Hippocampal formation (tissue), 2 donors: ENCODE measurements around the gene GNMT.
A peak's percentile ranks its signal among the peaks of the same experiment; 100 is the strongest.
"Not testable (repeated sequence)": the region's sequence is repeated elsewhere in the genome, so short reads cannot be mapped to it uniquely, and the experiment has no call there.

Experiments
- DNase-seq, 2 donors: peaks; one replicate each; lab custom pipeline; 2025; lab: John Stamatoyannopoulos, UW

The GNMT gene

DNA sequence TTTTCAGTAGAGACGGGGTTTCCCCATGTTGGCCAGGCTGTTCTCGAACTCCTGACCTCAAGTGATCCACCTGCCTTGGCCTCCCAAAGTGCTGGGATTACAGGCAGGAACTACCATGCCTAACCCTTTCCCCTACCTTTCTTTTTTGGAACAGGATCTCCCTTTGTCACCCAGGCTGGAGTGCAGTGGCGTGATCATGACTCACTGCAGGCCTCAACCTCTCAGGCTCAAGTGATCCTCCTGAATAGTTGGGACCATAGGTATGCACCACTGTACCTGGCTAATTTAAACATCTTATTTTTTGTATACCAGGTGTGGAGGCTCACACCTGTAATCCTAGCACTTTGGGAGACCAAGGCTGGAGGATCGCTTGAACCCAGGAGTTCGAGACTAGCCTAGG, 19.2 kb upstream of the GNMT start:
- DNase-seq, result not testable (repeated sequence)

DNA sequence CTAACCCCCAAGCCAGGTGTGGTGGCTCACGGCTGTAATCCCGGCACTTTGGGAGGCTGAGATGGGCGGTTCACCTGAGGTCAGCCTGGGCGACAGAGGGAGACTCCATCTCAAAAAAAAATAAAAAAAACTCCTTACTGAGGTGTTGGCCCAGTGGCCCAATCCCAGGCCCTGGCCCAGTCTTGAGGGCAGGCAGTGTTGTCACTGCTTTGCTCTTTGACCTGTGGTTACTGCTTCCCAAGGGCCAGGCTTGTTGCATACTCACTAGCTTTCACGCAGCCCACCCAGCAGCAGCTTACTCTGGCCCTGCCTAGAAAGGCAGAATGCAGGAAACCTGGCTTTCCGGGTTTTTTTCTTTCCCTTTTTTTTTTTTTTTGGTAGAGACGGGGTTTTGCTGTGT, 18.1 kb upstream of the GNMT start:
- DNase-seq, result no peak

DNA sequence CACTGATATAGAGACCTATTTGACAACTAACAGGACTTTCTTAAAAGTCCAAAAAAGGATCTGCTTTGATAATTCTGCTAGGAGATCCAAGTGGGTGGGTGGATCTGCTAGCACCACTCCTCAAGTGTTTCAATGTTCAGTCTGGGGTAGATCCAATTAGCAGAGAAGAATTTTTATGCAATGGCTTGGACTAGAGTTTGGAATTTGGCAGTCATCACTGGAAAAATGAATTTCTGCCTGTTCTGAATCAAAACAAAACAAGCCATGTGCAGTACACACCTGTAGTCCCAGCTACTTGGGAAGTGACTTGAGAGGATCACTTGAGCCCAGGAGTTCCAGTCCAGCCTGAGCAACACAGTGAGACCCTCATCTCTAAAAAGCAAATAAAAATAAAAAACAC, 12.6 kb upstream of the GNMT start:
- no peak for DNase-seq

DNA sequence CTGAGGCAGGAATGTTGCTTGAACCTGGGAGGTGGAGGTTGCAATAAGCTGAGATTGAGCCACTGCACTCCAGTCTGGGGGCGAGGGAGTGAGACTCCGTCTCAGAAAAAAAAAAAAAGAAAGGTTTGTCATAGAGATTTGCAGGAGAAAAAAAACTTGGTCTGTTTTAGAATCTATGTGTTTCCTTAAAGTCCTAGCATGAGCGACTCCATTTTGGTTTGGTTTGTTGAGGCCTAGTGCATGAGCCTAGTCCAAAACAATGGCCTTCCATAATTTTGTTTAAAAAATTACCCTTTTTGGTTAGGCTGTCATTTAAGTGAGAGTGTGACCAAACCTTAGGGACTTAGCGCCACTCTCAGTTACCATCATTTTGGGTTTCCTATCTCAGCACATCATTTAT, 8.2 kb upstream of the GNMT start:
- DNase-seq, result no peak

DNA sequence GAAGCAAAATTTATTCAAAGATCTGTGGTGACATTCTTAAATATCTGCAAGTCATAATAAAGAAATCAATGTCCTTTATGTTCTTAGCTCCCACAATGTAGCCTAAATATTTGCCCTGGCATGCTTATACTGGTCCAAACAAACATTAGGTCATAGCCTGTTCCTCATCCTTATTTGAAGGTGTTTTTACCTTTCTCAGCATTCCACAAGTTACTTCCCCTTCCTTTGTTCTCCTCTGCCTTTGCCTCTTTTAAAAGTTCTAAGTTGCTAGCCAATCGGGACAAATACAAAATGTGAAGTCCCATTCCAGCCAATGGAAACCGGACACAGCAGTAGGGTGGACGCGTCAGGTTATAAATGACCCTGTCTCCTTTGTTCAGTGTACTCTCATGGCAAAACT, 6.1 kb upstream of the GNMT start:
- DNase-seq, result not testable (repeated sequence)

DNA sequence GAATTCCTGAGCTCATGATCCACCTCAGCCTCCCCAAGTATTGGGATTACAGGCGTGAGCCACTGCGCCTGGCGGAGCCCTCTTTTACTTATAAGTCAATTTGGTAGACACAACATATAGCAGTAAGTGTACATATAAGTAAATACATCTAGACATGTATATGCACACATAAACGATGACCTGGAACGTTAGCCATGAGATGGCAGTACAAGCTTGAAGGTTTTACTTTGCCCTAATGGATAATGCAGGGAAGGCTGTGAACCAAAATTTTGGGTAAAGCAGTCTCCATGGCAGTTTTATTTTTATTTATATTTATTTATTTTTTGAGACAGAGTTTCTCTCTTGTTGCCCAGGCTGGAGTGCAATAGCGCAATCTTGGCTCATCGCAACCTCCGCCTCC, 2.4 kb upstream of the GNMT start:
- DNase-seq, result no peak

DNA sequence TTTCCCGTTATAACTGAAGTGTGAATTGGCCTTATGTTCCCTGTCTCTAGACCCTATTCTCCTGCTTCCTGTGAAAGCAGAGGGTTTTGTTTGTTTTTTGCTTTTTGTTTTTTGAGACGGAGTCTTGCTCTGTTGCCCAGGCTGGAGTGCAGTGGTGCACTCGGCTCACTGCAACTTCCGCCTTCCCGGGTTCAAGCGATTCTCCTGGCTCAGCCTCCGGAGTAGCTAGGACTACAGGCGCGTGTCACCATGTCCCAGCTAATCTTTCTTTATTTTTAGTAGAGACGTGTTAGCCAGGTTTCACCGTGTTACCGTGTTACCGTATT, 674 bp upstream of the GNMT start:
- no peak for DNase-seq

DNA sequence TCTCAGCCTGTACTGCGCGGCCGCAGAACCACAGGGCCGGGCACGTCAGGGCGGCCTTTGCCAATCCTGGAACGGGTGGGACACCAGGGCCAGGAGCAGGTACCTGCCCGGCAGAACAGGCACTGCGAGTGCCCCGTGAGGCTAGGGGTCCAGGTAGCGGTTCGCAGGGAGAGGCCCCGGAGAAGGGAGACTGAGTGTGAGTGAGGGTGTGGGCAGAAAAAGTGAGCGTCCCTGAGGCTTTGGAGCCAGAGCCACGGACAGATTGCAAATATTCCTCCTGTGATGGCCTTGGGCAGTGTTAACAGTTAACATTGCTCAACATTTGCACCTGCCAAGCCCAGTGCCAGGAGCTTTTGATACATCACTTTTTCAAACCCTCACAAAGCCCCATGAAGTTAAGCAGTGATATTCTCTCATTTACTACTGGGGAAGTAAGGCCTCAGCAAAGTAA, 491 bp downstream of the GNMT start:
- no peak for DNase-seq

DNA sequence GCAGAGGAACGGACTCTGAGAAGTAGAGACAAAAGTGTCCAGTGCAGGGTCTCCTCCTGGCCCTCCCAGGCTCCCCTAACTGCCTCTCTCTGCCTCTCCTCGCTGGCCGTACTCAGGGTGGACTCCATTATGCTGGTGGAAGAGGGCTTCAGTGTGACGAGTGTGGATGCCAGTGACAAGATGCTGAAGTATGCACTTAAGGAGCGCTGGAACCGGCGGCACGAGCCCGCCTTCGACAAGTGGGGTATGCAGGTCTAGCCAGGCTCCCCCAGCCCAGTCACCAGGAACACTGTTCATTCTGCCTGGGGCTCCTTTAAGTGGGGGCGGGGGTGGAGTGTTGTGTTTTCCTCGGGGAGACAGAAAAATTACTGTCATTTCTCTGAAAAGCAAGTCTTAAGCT, 1.5 kb downstream of the GNMT start:
- no peak for DNase-seq

DNA sequence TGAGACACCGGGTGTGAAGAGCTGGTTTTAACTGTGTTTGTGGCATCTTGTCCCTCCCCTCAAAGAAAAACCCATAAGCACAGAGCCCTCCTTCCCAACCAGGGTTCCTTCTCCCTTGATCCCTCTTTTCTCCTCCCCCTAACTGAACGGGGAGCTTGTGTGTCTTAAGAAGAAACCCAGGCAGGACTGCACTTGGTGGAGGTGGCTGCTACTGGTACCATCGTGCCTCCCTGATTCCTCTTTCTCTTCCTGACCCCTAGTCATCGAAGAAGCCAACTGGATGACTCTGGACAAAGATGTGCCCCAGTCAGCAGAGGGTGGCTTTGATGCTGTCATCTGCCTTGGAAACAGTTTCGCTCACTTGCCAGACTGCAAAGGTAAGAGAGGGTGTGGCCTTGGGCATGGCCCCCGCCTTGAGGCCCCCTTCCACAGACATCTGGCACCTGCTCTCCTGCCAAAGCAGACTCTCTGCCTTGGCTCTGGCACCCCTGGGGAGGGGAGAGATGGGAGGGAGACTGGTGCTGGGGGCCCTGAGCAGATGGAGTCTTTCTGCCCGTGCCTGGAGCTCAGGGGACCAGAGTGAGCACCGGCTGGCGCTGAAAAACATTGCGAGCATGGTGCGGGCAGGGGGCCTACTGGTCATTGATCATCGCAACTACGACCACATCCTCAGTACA, 2.1 kb downstream of the GNMT start:
- DNase-seq, result no peak

DNA sequence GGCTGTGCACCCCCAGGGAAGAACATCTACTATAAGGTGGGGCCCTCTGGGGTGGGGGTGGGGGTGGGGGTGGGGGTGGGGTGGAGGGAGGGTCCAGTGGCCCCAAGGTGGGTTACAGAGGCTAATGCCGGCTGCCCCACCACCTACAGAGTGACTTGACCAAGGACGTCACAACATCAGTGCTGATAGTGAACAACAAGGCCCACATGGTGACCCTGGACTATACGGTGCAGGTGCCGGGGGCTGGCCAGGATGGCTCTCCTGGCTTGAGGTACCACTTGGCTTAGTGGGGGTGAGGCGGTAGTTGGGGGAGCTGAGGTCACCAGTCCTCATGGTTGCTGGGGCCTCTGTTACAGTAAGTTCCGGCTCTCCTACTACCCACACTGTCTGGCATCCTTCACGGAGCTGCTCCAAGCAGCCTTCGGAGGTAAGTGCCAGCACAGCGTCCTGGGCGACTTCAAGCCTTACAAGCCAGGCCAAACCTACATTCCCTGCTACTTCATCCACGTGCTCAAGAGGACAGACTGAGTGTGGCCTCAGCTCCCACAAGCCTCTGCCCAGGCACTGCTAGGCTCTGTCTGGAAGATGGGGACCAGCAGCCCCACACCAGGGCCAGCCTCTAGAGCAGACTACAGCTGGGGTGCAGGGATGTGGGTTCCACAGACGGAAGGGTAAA, 2.8 kb downstream of the GNMT start:
- no peak for DNase-seq

DNA sequence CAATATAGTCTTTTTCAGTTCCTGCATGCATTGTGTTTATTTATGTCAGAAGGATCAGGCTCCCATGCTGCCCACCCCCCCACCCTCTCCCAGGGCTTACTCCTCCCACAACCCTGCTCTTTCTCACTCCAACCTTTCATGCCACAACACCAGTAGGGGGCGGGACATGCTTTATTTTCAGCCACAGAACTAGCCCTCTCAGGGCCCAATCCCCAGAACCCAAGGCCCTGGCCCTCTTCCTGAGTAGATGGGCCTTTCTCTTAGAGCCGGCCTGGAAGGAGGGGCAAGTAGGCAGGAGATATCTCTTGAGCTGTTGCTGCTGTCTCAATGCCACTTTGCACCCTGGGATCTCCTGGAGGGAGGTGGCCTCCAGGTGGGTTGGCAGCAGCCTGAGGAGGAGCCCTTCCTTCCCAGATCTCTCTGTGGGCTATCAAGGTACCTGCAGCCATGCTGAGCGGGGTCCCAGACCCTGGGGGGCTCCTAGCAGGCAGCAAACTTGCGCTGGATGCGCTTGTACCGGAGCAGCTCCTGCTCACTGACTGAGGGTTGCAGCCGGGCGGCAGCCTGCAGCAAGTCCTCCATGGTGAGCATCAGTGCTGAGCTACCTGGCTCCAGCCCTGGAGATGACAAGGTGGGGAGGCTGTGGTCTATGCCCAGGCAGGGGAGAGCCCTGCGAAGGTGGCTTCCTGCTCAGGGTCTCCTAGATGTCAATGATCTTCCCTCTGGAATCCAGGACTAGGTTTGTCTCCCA, 3.5 kb downstream of the GNMT start:
- DNase-seq, result no peak

DNA sequence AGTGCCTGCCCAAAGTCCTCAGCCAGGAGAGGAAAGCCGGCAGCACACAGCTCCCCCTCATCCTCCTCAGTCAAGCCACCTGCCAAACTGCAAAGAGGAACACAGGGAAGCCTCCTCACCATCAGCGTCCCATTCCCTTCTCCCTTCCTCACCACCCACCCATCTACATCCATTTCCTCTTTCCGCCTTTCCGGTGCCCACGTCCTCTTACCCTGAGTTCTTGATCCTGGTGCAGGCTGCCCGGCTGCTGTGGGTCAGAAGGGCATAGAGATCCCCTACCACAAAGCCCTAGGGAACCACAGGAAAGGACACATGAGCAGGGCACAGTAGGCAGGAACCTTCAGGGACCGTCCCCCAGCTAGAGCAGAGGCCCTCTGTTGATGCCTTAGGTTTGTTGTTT, 6.0 kb downstream of the GNMT start:
- no peak for DNase-seq

DNA sequence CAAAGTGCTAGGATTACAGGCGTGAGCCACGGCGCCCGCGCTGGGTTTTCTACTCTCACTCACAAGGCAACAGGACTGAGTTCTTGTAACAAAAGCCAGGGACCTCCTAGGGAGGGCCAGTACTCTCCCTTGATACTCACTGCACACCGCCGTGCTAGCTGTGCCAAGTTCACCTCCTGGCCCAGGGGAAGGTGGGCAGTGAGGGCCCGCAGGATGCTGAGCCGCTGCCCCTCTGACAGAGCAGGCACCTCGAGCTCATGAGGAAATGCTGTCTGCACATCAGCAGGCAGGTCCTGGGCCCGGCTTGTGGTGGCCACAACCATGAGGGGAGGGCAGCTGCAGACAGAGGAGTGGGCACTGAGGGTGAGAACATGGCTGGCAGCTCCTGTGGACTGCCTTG, 6.7 kb downstream of the GNMT start:
- DNase-seq, result no peak

DNA sequence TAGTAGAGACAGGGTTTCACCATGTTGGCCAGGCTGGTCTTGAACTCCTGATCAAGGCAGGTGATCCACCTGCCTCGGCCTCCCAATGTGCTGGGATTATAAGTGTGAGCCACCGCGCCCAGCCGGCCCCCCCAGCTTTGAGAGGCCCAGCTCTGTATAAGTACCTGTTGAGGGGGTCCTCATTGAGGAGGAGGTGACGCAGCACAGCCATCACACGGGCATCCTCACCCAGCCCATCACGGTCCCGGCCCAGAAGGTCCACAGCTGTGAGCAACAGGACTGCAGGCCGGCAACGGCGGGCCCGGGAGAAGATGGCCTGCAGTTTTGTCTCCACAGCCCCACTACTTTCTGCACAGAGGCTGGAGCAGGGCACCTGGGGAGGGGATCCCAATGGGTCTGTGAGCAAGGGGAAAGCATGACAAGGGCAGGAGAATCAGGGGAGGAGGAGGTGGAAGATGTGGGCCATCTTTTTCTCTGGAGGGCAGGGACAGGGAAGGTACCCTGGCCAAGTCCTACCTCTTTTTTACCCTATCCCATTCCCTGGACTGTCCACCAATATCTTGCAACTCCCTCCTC, 7.7 kb downstream of the GNMT start:
- no peak for DNase-seq

DNA sequence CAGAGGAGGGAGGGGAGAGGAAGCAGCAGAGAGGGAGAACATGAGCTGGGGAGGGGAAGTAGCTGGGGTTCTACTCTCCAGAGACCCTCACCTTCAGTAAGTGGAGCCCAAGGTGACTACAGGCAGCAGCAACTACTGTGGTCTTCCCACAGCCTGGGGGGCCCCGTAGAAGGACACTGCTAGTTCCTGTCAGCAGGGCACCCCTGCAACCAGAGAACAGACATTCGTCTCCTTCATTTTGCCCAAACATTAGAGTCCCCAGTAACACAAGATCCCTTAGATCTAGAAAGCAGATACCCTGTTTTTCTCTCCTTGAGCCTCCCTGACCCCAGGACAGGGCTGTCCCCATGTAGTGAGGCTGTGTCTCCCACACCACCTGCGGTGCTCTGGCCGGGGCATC, 8.2 kb downstream of the GNMT start:
- no peak for DNase-seq

DNA sequence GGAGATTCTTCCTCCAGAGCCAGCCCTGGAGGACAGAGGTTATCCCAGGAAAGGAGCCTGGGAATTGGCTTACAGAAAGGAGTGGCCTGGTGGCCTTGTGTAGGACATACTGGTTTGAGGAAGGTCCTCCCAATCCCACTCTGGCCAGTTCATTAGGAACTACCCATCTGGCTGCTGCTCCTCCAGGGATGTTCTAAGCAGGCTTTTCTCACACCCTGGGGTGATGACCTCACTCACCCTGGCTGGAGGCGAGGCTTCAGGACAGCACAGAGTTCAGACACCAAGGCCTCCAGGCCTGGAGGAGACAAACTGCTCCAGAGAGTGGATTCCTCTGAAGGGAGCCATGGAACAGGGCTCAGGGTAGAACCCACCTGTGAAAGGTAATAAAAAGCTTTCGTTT, 8.9 kb downstream of the GNMT start:
- no peak for DNase-seq

DNA sequence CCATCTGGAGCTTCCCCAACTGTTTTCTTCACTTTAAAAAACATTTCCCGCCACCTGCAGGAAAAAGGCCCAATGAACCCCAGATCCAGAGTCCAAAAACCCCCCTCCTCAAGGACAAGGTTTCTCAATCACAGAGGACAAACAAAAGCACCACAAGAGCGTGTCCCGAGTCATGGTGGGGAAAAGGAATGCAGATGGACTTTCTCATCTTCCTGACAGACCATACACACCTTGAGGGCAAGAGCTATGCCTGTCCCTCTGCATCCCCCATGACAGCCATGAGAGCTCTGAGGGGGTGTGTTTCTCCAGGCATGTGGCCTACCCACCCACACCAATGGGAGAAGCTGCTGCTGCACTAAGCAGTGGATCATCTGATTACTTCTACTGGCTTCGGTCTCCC, 9.4 kb downstream of the GNMT start:
- DNase-seq, result no peak

DNA sequence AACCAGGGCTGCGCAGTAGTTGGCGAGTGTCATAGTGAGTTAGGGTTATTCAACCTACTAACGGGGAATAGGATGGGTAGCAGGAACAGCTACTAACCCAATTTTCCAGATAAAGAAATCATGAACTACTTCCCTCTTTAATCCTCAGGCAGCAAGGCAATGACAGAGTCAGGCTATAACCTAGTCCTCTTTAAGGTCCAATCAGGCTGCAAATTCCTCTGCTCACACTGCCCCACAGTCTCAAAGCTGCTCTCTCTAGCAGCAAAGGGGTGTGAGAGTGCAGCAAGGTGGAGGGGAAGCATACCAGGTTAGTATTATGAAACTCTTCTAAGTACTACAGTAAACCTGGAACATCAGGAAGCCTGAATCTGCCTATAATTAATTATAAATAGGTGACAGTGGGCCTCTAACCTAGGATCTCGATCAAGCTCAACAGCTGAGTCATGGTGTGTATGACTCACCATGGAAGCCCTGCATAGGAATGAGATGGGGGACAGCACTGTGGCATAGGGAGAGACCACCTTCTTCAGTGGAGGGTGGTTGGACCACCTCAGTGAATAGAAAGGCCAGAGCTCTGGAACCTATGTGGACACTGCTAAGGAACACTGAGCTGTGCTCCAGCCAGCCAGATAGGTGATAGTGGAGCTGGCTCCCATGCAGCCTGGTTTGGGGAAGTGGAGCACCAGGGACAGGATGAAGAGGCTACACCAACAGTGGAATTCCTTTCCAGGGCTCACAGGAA, 10.5 kb downstream of the GNMT start:
- DNase-seq, result no peak

DNA sequence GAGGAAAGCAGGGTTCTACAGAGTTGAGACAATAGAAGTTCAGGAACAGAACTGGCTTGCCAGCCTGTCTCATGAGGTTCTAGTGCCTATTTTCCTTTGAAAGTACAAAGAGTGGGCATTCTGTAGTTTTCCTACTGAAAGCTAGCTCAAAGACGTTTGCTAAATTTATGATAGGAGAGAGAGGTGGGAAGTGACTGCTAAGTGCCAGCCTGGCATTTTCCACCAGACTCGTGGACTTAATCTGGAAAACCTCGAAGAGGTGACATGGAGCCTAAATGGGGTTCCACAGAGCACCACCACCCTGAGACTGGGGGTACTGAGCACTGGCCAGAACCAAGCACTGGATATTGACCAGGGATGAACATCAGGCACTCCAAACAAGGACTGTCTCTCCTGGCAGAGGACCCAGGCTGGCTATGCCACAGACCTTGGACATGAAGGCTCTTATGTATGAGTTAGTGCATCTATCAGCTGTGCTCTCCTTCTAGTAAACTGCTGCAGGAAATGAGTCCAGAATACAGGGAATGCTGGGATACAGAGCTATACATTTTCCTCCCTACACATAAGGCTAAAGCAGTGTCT, 11.3 kb downstream of the GNMT start:
- DNase-seq, result peak in 1 of 2 donors; percentile 6

DNA sequence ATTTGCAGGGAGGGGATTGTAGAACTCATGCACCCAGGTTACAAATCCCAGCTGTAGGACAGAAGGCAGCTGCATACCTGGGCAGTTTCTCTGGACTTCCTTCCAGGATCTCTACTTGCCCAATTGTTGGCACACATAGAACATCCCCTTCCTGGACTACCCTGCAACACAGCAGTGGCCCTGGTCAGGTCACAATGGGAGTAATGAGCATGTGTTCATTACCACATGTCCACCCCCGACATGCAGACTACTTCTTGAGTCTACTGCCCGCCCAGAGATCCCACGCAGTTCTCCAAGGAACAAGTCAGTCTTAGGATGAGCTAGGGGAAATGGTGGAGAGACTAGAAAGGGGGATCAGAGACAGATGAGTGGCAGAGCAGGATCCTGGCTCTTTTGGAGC, 13.4 kb downstream of the GNMT start:
- DNase-seq, result no peak

DNA sequence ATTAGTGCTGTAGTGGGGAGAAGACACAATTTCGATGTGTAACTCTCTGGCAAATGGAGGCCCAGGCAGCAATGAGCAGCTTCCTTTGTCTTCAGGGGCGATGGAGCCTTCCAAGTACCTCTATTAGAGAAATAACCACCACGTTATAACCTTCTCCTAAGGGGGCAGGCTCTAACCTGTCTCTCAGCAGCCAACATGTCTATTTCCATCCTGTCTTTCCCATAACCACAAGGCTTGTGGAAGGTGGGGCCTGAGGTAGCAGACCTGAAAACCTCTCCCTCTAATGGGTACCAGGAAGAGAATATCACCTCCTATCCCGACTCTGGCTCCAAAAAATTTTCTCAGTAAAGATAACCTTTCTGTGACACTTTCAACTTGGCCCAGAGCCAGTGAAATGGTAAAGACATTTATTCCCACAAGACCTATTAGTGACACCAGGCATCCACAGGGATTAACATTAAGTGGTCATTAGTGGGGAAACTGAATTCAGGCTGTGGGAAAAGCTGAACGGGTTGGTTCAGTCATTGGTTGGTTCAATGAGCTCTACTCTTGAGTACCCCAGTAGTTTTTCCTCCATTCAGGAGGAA, 14.5 kb downstream of the GNMT start:
- no peak for DNase-seq
